Body of pancreas (tissue), 4 donors: ENCODE data around the gene CEP89.
"Not testable (repeated sequence)": the region's sequence is repeated elsewhere in the genome, so short reads cannot be mapped to it uniquely, and the experiment has no call there.

Experiments
- CTCF ChIP-seq, 7 experiments: fragments of 450-650 bp in 4 of 7; fragments of 200-600 bp in 3 of 7; sonication (generic) in 3 of 7; IDR thresholded peaks; one replicate each; pipeline ENCODE4 v1.5.1; 2016 to 2019; ENCODE audit warnings: antibody characterized with exemption in 7 of 7
- POLR2A ChIP-seq, 3 donors: fragments of 450-650 bp; IDR thresholded peaks; one replicate each; pipeline ENCODE4 v1.6.1; 2016; ENCODE audit warnings: antibody characterized with exemption in 3 of 3, mild to moderate bottlenecking in 2 of 3

- not testable (repeated sequence) for TF ChIP-seq POLR2A, CTCF (IDR thresholded peaks at IDR 0.05)
Observed at GRCh38 chr19:32941273-32941672, 30.5 kb downstream of the CEP89 start.
